HepG2 (cell line): ENCODE measurements around the gene TXNDC9. TPM values are rescaled to one million over a fixed set of nuclear protein-coding genes. Genes with fewer than 3 reads are reported as not detected.

Experiments
- AKAP8 ChIP-seq: sonication (generic); formaldehyde crosslinking; IDR thresholded peaks from 2 replicates; pipeline ENCODE4 v1.5.1; 2020; ENCODE audit warnings: mild to moderate bottlenecking, missing genetic modification reagents
- BATF2 ChIP-seq: sonication (generic); formaldehyde crosslinking; IDR thresholded peaks from 2 replicates; pipeline ENCODE4 v1.8.0; 2022; ENCODE audit warnings: mild to moderate bottlenecking, missing genetic modification reagents, moderate library complexity
- CCDC6 ChIP-seq: sonication (generic); formaldehyde crosslinking; IDR thresholded peaks from 2 replicates; pipeline ENCODE4 v1.8.1; 2022; ENCODE audit warnings: mild to moderate bottlenecking, missing genetic modification reagents, moderate library complexity
- FUBP1 ChIP-seq: sonication (generic); formaldehyde crosslinking; IDR thresholded peaks from 2 replicates; pipeline ENCODE4 v1.5.1; 2020; ENCODE audit warnings: missing genetic modification reagents, mild to moderate bottlenecking, borderline replicate concordance
- HNRNPL ChIP-seq: fragments of 200-400 bp; formaldehyde crosslinking; IDR thresholded peaks from 2 replicates; pipeline ENCODE4 v1.6.1; 2017; ENCODE audit warnings: mild to moderate bottlenecking, low read depth, low read length
- HNRNPLL ChIP-seq: fragments of 200-400 bp; formaldehyde crosslinking; IDR thresholded peaks from 2 replicates; pipeline ENCODE4 v1.6.1; 2017; ENCODE audit warnings: mild to moderate bottlenecking, low read depth, low read length; ENCODE audit not compliant: poor library complexity, severe bottlenecking
- HNRNPUL1 ChIP-seq: fragments of 200-400 bp; formaldehyde crosslinking; IDR thresholded peaks from 2 replicates; pipeline ENCODE4 v1.6.1; 2017; ENCODE audit warnings: low read depth, mild to moderate bottlenecking, low read length, moderate library complexity
- KDM3A ChIP-seq: IDR thresholded peaks from 2 replicates; pipeline ENCODE4 v1.6.1; 2018; ENCODE audit warnings: low read depth, missing compliant biosample characterization
- KDM4B ChIP-seq: sonication (generic); formaldehyde crosslinking; IDR thresholded peaks from 2 replicates; pipeline ENCODE4 v1.4.0; 2020; ENCODE audit warnings: missing genetic modification reagents
- NCOA5 ChIP-seq: sonication (generic); formaldehyde crosslinking; IDR thresholded peaks from 2 replicates; pipeline ENCODE4 v1.4.0; 2020; ENCODE audit warnings: missing genetic modification reagents
- NCOR1 ChIP-seq: fragments of 200-600 bp; sonication (generic); IDR thresholded peaks from 2 replicates; pipeline ENCODE4 v1.7.0; 2017; ENCODE audit warnings: antibody characterized with exemption, low read length, borderline replicate concordance
- ONECUT2 ChIP-seq: sonication (generic); formaldehyde crosslinking; IDR thresholded peaks from 2 replicates; pipeline ENCODE4 v1.4.0; 2020; ENCODE audit warnings: missing genetic modification reagents
- PAF1 ChIP-seq: IDR thresholded peaks from 2 replicates; pipeline ENCODE4 v1.6.1; 2016; ENCODE audit warnings: missing genetic modification reagents, missing compliant biosample characterization
- SNAPC2 ChIP-seq: sonication (generic); formaldehyde crosslinking; IDR thresholded peaks from 2 replicates; pipeline ENCODE4 v1.8.1; 2022; ENCODE audit warnings: mild to moderate bottlenecking, missing genetic modification reagents
- SP2 ChIP-seq: sonication (generic); formaldehyde crosslinking; IDR thresholded peaks from 2 replicates; pipeline ENCODE4 v1.5.1; 2020; ENCODE audit warnings: mild to moderate bottlenecking, missing genetic modification reagents
- TFE3 ChIP-seq: IDR thresholded peaks from 2 replicates; pipeline ENCODE4 v1.6.1; 2016
- ZC3H13 ChIP-seq: sonication (generic); formaldehyde crosslinking; IDR thresholded peaks from 2 replicates; pipeline ENCODE4 v1.8.1; 2023; ENCODE audit warnings: mild to moderate bottlenecking, missing genetic modification reagents, moderate library complexity
- ZNF776 ChIP-seq: sonication (generic); formaldehyde crosslinking; IDR thresholded peaks from 2 replicates; pipeline ENCODE4 v1.4.0; 2020; ENCODE audit warnings: mild to moderate bottlenecking, missing genetic modification reagents
- ZUFSP ChIP-seq: sonication (generic); formaldehyde crosslinking; IDR thresholded peaks from 2 replicates; pipeline ENCODE4 v1.9.0; 2021; ENCODE audit warnings: missing genetic modification reagents, mild to moderate bottlenecking, borderline replicate concordance
- polyA plus RNA-seq, 8 experiments: library from polyadenylated mRNA; depleted of rRNA in 3 of 8; stranded (reverse) in 7 of 8; unstranded in 1 of 8; fragments of >200 nt; fragmentation: Illumina TruSeq in 4 of 8; extraction: Trizol in 4 of 8; gene quantifications; 2 replicates each; pipeline versions ENCODE4 v1.2.1 to v1.2.3, GENCODE V29; 2011 to 2016; ENCODE audit warnings: low read depth in 4 of 8, missing spikeins in 1 of 8, mixed read lengths in 1 of 8; ENCODE audit not compliant: insufficient read depth in 1 of 8
- total RNA-seq, 5 experiments: library from RNA; depleted of rRNA; stranded (reverse); fragments of >200 nt; fragmentation: Illumina TruSeq; extraction: Trizol; gene quantifications; 2 replicates each; pipeline ENCODE4 v1.2.3, GENCODE V29; 2016; ENCODE audit warnings: low read depth in 1 of 5
- TF ChIP-seq, protein P1 (sequence below): sonication (generic); formaldehyde crosslinking; IDR thresholded peaks from 2 replicates; pipeline ENCODE4 v1.4.0; 2020; ENCODE audit warnings: missing genetic modification reagents

Gene TXNDC9
- total and polyA plus RNA-seq, 2 of the 13 experiments (the other 11 are each of a cell fraction or from before 2014, with no cell fraction given), result 35.2 to 94.6 TPM

DNA sequence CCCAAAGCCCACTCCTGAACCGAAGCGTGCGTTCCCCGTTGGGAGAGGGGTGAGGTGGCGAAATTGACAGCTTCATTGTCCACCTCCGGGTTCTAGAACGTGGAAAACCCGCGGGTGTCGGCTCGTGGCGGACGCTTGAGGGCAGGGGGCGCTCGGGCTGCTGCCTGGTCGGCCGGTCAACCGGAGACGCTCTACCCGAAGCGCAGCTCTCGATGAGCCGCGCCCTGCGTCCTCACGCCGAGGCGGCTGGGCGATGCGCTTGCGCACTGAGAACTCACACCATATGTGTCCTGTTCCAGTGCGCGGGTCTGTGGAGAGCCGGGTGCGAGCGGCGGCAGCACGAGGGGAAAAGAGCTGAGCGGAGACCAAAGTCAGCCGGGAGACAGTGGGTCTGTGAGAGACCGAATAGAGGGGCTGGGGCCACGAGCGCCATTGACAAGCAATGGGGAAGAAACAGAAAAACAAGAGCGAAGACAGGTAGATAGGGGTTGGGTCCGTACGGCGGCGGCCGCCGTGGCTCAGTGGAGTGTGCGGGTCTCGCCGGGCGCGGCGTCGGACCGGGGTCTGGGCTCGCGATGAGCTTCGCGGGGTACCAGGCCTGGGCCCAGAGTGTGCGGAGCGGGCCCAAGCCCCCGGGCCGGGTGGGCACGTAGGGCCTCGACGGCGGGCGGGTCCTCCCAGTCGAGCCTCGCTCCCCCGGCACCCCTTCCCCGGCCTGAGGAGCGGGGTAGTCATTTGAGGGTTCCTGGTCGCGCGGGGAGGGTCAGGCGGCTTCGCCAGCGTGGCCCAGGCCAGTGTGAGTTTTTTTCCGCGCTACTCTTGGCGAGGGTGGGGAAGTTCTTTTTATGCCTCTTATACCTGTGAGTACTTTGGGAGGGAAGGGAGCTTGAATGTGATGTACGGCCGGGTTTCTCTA lies 1.2 kb upstream of the TXNDC9 start, which contains the start of gene EIF5B (continued):
- TF ChIP-seq PAF1 (CRISPR knock-in tag) (no peak), SNAPC2 (CRISPR knock-in tag) (peak; percentile 88; the same call in 1 of the 2 replicates), ZUFSP (CRISPR knock-in tag) (no peak), BATF2 (CRISPR knock-in tag) (peak; percentile 91), TFE3 (CRISPR knock-in tag) (peak; percentile 67; the same call in 1 of the 2 replicates), AKAP8 (CRISPR knock-in tag) (no peak), KDM4B (CRISPR knock-in tag) (peak; percentile 88), SP2 (CRISPR knock-in tag) (peak; percentile 50; the same call in 1 of the 2 replicates), NCOR1 (no peak), HNRNPL (0 out of 2 replicates have a peak, but pooled peaks have one; percentile 79), CCDC6 (CRISPR knock-in tag) (peak; percentile 88), NCOA5 (no peak), HNRNPUL1 (no peak), KDM3A (CRISPR knock-in tag) (peak; percentile 96), ONECUT2 (no peak; the same call in 1 of the 2 replicates), FUBP1 (CRISPR knock-in tag) (no peak), HNRNPLL (peak; percentile 84), ZC3H13 (CRISPR knock-in tag) (peak; percentile 84; the same call in 1 of the 2 replicates), ZNF776 (CRISPR knock-in tag) (peak; percentile 81; the same call in 1 of the 2 replicates)
- TF ChIP-seq, protein P1, sequence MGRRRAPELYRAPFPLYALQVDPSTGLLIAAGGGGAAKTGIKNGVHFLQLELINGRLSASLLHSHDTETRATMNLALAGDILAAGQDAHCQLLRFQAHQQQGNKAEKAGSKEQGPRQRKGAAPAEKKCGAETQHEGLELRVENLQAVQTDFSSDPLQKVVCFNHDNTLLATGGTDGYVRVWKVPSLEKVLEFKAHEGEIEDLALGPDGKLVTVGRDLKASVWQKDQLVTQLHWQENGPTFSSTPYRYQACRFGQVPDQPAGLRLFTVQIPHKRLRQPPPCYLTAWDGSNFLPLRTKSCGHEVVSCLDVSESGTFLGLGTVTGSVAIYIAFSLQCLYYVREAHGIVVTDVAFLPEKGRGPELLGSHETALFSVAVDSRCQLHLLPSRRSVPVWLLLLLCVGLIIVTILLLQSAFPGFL (CRISPR knock-in tag), result no peak
